Measurements from ENCODE around the gene REEP3.

Gene REEP3

DNA sequence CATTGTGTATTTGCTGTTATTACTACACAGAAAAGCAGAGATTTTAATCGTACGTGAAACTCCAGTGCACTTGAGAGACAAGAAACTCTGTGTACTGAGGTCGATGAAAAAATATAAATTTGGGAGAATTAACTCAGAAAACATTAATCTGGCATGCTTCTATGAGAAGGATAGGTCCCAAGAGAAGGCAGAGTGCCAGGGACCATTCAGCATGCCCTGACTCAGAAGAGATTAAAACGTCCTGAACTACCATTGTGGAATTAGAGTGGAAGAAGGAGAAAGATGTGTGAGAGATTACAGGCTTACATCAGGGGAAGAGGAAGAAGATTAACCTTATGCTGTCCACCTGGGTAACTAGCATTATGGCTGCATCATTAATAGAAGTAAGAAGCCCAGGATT lies 72.4 kb downstream of the REEP3 start:
- DNase-seq = no peak

DNA sequence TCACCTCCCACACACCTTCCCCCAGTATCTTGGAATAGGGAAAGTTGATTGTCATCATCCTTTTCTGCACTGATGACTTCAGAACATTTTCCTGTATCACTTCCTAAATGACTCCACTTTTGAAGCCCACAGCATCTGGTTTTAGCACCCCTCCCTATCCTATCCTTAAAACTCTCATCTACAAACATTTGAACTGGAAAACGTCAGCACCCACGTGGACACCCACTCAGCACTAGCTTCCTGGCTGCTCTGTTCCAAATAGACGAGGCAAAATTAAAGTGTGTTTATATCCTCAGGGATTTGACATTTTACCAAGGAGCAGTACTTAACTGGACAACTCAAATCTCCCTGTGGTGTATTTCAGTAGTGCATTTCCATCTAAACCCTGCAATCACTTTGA lies 73.9 kb downstream of the REEP3 start:
- DNase-seq = no peak

DNA sequence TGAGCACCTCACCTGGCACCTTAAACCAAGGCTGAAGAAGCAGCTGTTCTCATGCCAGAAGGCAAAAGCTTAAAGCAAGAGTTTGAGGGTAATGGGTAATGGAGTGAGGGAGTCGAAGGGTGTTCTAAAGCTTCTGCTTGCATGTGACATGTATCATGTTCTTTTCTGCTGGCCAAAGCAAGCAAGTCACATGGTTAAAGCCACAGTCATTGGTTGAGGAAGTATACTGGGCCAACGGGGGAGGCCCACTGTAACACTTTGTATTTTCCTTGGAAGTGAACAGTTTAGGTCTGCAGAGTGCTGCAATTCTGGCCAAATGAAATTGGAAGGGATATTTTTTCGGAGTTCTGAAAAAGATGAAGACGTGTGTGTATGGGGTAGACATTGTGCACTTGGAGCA lies 75.7 kb downstream of the REEP3 start:
- DNase-seq = no peak

GRCh38 chr10:63600540-63600939 lies 79.3 kb downstream of the REEP3 start:
- DNase-seq = no peak

DNA sequence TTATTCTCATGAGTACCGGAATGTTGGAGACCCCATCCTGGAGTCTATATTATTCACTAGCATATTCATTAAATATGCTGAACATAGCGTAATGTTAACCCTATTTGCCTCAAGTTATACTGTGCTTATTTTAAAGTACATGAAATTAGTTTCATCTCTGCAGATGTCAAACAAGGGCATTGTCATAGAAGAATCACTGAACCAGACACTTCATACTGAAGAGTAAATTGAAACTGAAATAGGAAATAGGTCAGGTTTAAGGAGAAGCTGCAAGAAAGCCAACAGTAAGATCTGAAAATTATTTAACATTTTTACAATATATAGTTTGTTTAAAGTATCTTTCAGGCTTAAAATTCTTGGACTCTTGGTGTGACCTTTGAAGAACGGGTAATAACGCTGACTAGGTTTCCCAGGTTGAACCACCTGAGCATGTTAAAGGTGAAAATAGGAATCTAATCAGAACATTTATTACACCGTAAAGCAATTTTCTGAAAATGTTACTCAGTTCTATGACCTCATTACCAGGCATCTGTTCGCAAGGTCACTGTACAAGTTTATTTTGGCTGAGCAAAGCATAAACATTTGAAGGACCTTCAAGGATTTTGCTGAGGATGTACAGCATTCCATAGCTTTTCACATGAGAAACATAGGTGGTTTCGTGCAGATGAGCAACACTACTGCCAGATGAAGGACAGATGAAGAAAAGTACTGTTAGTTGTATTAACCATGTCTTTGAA lies 82.7 kb downstream of the REEP3 start:
- DNase-seq = no peak

DNA sequence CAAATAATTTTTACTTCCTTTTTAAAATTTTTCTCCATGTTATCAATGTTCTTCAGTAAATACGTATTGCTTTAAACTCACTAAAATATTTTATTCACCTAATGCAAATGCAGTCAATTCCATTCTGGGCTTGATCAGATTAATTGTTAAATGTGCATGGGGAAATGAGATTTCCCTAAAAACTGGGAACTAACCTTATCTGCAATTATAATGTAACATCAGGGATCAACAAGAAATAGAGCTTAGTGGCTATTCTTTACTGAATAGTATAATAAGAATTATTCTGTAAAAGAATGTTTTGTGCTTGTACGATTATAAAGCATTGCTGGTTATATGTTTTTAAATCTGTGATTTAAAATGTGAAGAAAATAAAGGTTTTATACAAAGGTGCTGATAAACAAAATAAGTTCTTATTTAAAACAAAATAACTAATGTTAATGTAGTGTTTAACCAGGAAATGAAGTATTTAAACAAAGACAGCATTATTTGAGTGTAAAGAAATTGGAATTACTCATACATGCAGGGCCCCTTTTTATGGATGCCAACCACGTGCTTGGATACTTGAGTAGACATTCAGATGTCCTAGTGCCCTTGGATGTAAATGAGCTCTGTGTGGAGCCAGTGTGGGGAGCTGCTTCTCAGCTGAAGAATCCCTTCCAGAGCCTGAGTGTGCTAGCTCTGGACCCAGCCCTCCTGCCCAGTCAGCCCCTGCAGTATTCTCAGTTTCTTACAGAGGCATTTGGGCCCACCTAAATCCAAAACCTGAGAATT lies 84.2 kb downstream of the REEP3 start:
- no peak for DNase-seq

- no peak for DNase-seq
Measured at GRCh38 chr10:63608511-63608910, 87.3 kb downstream of the REEP3 start.

- DNase-seq = no peak
Measured at GRCh38 chr10:63611078-63611477, 89.9 kb downstream of the REEP3 start.

- DNase-seq = no peak
Measured at GRCh38 chr10:63614371-63614891, 93.2 kb downstream of the REEP3 start.

DNA sequence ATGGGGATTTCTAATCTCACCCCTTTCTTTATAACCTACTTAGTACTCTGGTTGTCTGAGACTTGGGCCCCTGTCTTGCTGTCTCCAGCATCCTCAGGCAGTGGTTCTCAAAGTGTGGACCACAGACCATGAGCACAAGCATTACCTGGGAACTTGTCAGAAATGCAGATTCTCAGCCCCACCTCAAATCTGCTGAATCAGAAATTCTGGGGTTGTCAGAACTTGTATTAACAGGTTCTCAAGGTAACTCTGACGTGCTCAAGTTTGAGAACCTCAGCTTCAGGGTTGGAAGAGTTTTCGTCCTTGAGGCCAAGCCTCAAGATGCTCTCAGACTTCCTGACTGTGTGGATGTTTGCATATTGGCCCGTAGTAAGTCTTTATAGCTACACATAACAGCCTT lies 97.4 kb downstream of the REEP3 start:
- DNase-seq = no peak

DNA sequence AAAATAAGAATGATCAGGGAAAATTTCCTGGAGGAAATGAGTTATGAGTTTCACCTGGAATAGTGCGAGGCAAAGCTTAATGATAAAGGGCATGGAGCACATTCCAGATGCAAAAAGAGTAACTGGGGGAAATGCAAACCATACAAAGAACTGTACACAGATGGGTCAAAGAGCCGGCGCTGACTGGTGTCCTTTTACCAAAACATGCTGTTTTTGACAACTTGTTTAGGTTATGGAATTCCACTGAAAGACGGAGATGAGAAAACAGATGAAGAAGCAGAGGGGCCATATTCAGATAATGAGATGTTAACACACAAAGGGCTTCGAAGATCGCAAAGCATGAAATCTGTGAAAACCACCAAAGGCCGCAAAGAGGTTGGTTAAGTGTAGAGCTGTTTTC lies 98.2 kb downstream of the REEP3 start:
- no peak for DNase-seq

DNA sequence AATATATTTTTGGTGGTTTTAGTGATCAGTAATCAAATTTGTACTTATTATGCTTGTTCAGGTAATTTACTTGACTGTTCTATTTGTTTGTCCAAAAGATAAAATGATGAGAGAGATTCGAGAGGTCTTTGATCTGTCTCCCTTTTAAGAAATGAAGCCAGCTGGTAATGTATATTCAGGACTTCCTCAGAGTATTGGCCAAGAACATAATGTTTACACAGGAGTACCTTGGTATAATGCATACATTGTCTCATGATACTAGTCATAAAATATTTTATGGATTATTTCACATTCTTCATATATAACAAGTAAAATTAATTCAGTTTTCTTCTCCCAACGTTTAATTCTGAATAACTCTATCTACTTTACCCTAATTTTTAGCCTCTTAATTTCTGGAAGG lies 100.9 kb downstream of the REEP3 start:
- no peak for DNase-seq

DNA sequence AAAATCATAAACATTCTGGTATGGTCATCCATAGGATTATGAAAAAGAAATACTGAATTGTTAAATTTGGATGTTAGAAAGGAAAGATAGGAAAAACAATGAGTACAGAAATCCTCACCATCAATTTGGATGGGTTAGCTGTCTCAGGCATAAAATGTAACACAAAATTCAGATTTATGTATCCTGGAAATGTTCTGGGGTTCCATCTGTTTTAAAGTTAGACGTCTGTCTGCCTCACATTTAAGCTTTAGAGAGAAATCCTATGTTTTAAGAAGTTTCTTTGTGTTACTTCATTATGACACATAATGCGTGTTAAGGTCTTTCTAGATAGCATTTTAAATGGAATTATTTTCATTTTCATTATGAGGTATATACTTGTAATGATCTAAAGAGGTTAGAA lies 103.5 kb downstream of the REEP3 start:
- DNase-seq = no peak

DNA sequence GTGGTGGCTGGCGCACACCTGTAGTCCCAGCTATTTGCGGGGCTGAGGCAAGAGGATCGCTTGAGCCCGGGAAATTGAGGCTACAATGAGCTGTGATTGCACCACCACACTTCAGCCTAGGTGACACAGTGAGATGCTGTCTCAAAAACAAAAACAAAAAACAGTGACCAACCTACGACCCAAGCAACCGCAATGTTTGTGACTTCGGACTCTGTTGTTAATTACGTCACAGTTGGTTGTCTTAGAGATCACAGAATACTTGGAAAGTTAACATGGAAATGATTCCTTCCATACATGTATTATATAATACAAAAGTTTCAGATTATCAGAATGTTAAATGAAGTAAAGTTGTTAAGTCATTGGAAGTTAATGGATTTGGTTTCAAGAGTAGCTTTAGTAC lies 106.2 kb downstream of the REEP3 start:
- DNase-seq = no peak

GRCh38 chr10:63627881-63628296 lies 106.7 kb downstream of the REEP3 start:
- DNase-seq = peak; percentile 27

- peak; percentile 98 for DNase-seq
Measured at GRCh38 chr10:63628526-63629362, 107.5 kb downstream of the REEP3 start.

GRCh38 chr10:63629363-63630084 lies 108.3 kb downstream of the REEP3 start:
- DNase-seq = peak; percentile 81

DNA sequence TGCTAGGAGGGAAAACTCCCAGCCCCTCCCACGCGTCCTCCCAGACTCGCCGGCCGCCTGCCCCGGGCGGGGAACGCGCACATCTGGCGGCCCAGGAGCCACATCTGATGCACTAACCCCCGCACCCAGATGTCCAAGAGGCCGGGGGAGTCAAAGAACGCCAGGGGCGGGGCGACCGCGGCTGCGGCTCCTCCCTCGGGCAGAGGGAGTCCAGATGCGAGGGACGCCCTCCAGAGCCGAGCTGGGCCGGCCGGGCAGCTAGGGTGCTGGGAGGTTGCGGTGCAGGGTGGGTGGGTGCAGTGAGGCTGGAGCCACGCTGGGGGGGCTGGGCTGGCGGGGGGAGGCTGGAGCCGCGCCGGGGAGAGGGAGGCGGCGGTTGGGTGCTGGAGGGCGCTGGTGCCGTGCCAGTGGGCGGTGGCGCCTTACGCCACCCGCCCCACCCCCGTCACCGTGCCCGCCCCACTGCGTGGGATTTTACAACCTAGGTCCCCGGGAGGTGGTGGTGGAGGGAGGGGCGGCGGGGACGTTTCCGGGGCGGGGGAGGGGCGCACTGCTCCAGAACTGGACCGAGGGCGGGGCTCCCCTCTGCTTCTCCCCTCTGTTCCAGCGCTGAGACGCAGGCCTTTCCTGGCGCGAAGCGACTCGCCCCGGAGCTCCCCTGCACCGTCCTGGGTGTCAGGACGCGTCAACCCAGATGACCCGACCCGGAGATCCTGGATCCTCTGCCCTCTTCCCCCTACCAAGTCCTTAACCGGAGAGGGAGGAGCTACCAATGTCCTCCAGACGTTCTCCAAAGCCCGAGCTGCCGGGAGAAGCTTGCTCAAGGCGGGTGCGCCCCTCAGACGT lies 109.1 kb downstream of the REEP3 start:
- DNase-seq = peak; percentile 85

- no peak for DNase-seq
Measured at GRCh38 chr10:63630931-63631680, 109.9 kb downstream of the REEP3 start.

DNA sequence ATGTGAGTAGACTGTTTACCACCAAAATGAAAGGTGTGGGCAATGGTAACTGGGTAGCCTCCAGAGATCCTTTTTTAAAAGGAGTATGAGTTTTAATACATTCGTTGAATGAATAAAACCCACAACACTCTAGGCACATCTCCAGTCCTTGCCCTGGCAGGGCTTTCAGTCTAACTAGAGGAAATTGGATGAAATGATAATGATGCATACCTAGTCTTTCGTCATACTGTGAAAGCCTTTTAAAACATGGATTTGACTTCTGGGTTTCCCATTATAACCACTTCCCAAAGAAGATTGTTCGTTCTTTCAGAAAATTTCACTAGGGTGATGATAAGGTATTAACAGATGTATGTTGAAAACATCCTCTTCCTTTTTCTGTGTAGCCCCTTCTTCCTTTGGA lies 110.8 kb downstream of the REEP3 start:
- no peak for DNase-seq

Data from DMS153 (cell line).